ENCODE data around the gene SIAE.

Gene SIAE

GRCh38 chr11:124716591-124716990 lies 43.1 kb upstream of the SIAE start:
- TF ChIP-seq, protein P1, sequence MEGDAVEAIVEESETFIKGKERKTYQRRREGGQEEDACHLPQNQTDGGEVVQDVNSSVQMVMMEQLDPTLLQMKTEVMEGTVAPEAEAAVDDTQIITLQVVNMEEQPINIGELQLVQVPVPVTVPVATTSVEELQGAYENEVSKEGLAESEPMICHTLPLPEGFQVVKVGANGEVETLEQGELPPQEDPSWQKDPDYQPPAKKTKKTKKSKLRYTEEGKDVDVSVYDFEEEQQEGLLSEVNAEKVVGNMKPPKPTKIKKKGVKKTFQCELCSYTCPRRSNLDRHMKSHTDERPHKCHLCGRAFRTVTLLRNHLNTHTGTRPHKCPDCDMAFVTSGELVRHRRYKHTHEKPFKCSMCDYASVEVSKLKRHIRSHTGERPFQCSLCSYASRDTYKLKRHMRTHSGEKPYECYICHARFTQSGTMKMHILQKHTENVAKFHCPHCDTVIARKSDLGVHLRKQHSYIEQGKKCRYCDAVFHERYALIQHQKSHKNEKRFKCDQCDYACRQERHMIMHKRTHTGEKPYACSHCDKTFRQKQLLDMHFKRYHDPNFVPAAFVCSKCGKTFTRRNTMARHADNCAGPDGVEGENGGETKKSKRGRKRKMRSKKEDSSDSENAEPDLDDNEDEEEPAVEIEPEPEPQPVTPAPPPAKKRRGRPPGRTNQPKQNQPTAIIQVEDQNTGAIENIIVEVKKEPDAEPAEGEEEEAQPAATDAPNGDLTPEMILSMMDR (IDR thresholded peaks at IDR 0.05; ENCODE audit: insufficient read depth, low read depth, low read length, missing control alignments) = no peak
- peak; percentile 56 for DNase-seq (ENCODE audit: low read depth)
- H3K4me3 ChIP-seq (ENCODE audit: low read length) = no peak overlapping the region

GRCh38 chr11:124712392-124712791 lies 38.9 kb upstream of the SIAE start:
- no peak for DNase-seq (ENCODE audit: low read depth)
- no peak overlapping the region for H3K4me3 ChIP-seq (ENCODE audit: low read length)
- TF ChIP-seq, protein P1 (IDR thresholded peaks at IDR 0.05; ENCODE audit: insufficient read depth, low read depth, low read length, missing control alignments) = no peak

- TF ChIP-seq, protein P1 (IDR thresholded peaks at IDR 0.05; ENCODE audit: insufficient read depth, low read depth, low read length, missing control alignments) = no peak
- no peak overlapping the region for H3K4me3 ChIP-seq (ENCODE audit: low read length)
- DNase-seq (ENCODE audit: low read depth) = peak; percentile 28
Observed at GRCh38 chr11:124707829-124708228, 34.3 kb upstream of the SIAE start.

GRCh38 chr11:124700028-124700427 lies 26.5 kb upstream of the SIAE start:
- TF ChIP-seq, protein P1 (IDR thresholded peaks at IDR 0.05; ENCODE audit: insufficient read depth, low read depth, low read length, missing control alignments) = no peak
- H3K4me3 ChIP-seq (ENCODE audit: low read length) = no peak overlapping the region
- no peak for DNase-seq (ENCODE audit: low read depth)

DNA sequence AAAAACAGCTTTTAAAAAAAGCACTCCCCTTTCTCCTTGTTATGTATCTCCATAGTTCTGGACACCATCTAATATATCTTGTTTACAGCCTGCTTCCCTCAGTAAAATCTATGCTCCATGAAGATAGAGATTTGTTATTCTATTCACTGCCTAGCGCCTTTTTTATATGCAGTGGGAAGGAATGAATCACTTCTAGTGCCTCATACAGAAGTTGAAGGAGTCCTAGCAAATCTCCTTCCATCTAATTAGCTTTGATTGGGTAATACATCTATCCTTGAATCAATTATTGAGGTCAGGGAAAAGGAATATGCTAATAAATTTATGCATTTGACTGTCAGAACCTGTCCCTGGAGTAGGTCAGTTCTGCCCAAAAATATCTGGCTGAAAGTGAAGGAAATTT lies 26.0 kb upstream of the SIAE start:
- TF ChIP-seq, protein P1 (IDR thresholded peaks at IDR 0.05; ENCODE audit: insufficient read depth, low read depth, low read length, missing control alignments) = no peak
- no peak for DNase-seq (ENCODE audit: low read depth)
- H3K4me3 ChIP-seq (ENCODE audit: low read length) = no peak overlapping the region

- no peak for DNase-seq (ENCODE audit: low read depth)
- H3K4me3 ChIP-seq (ENCODE audit: low read length) = no peak overlapping the region
- TF ChIP-seq, protein P1 (IDR thresholded peaks at IDR 0.05; ENCODE audit: insufficient read depth, low read depth, low read length, missing control alignments) = no peak
Observed at GRCh38 chr11:124693142-124693541, 19.6 kb upstream of the SIAE start.

- H3K4me3 ChIP-seq (ENCODE audit: low read length) = no peak overlapping the region
- TF ChIP-seq, protein P1 (IDR thresholded peaks at IDR 0.05; ENCODE audit: insufficient read depth, low read depth, low read length, missing control alignments) = no peak
- DNase-seq (ENCODE audit: low read depth) = no peak
Observed at GRCh38 chr11:124682443-124682842, 8.9 kb upstream of the SIAE start.
